Testis (tissue), 2 donors: ENCODE data around the gene DDX59.

Experiments
- POLR2A ChIP-seq: fragments of 450-650 bp; IDR thresholded peaks from one replicate; pipeline ENCODE4 v1.6.1; 2017; ENCODE audit warnings: antibody characterized with exemption, mild to moderate bottlenecking, moderate library complexity
- TF ChIP-seq, protein P1 (sequence below), 3 experiments: fragments of 450-650 bp in 2 of 3; fragments of 200-600 bp in 1 of 3; sonication (generic) in 1 of 3; IDR thresholded peaks; one replicate each; pipeline ENCODE4 v1.5.1; 2016 to 2019; ENCODE audit warnings: antibody characterized with exemption in 3 of 3, mild to moderate bottlenecking in 2 of 3, moderate library complexity in 1 of 3

GRCh38 chr1:200669314-200670241, at the start of gene DDX59:
- TF ChIP-seq, protein P1, sequence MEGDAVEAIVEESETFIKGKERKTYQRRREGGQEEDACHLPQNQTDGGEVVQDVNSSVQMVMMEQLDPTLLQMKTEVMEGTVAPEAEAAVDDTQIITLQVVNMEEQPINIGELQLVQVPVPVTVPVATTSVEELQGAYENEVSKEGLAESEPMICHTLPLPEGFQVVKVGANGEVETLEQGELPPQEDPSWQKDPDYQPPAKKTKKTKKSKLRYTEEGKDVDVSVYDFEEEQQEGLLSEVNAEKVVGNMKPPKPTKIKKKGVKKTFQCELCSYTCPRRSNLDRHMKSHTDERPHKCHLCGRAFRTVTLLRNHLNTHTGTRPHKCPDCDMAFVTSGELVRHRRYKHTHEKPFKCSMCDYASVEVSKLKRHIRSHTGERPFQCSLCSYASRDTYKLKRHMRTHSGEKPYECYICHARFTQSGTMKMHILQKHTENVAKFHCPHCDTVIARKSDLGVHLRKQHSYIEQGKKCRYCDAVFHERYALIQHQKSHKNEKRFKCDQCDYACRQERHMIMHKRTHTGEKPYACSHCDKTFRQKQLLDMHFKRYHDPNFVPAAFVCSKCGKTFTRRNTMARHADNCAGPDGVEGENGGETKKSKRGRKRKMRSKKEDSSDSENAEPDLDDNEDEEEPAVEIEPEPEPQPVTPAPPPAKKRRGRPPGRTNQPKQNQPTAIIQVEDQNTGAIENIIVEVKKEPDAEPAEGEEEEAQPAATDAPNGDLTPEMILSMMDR (IDR thresholded peaks at IDR 0.05), result no peak
- no peak for TF ChIP-seq POLR2A
